ENCODE measurements around the gene GABBR2.
A peak's percentile ranks its signal among the peaks of the same experiment; 100 is the strongest.

GRCh38 chr9:98365227-98365669, 343.5 kb downstream of the GABBR2 start:
- TF ChIP-seq CTCF (IDR thresholded peaks at IDR 0.05; ENCODE audit: low read depth, low read length) (peak; percentile 55), EZH2phosphoT487 (IDR thresholded peaks at IDR 0.05; ENCODE audit: low read depth) (no peak)

All from OCI-LY3 (cell line).